Spleen (tissue), 7 donors: ENCODE results near the gene BNC2.

Experiments used
- CTCF ChIP-seq, 11 experiments: fragments of 200-600 bp in 7 of 11; fragments of 450-650 bp in 4 of 11; sonication (generic) in 4 of 11; IDR thresholded peaks in 8 of 11; conservative IDR thresholded peaks in 3 of 11; 1 replicate in 7 of 11; 2 replicates in 4 of 11; pipeline versions ENCODE4 v1.4.0 to v1.8.0; 2016 to 2021; ENCODE audit warnings: antibody characterized with exemption in 11 of 11, inconsistent platforms in 4 of 11, mild to moderate bottlenecking in 1 of 11
- POLR2A ChIP-seq, 3 donors: fragments of 450-650 bp; IDR thresholded peaks; one replicate each; pipeline ENCODE4 v1.5.1; 2017; ENCODE audit warnings: antibody characterized with exemption in 3 of 3, mild to moderate bottlenecking in 1 of 3
- POLR2AphosphoS5 ChIP-seq, 3 donors: sonication (generic); formaldehyde crosslinking; IDR thresholded peaks; one replicate each; pipeline ENCODE4 v1.5.1; 2017; ENCODE audit warnings: antibody characterized with exemption in 3 of 3
- donor health status: DM: no; HTN: no; CAD: no; lungs with moderate emphysema.
- donor health status: DM: no; HTN: no; CAD: no.
- donor health status: DM: no; HTN: no; CAD: no.

- TF ChIP-seq CTCF (IDR thresholded peaks at IDR 0.05 in 8 of 11, conservative IDR thresholded peaks at IDR 0.05 in 3 of 11) (no peak), POLR2AphosphoS5 (IDR thresholded peaks at IDR 0.05) (no peak), POLR2A (IDR thresholded peaks at IDR 0.05) (no peak)
Measured at GRCh38 chr9:16519001-16519400, 351.5 kb downstream of the BNC2 start.
